ENCODE measurements around the gene ENTPD1. TPM values are rescaled to one million over a fixed set of nuclear protein-coding genes. Genes with fewer than 3 reads are reported as not detected.
"Not testable (repeated sequence)": the region's sequence is repeated elsewhere in the genome, so short reads cannot be mapped to it uniquely, and the experiment has no call there.

The ENTPD1 gene
- polyA plus RNA-seq, 6 donors from 2014 or later, result 39.0 to 59.2 (median 48.9) TPM

DNA sequence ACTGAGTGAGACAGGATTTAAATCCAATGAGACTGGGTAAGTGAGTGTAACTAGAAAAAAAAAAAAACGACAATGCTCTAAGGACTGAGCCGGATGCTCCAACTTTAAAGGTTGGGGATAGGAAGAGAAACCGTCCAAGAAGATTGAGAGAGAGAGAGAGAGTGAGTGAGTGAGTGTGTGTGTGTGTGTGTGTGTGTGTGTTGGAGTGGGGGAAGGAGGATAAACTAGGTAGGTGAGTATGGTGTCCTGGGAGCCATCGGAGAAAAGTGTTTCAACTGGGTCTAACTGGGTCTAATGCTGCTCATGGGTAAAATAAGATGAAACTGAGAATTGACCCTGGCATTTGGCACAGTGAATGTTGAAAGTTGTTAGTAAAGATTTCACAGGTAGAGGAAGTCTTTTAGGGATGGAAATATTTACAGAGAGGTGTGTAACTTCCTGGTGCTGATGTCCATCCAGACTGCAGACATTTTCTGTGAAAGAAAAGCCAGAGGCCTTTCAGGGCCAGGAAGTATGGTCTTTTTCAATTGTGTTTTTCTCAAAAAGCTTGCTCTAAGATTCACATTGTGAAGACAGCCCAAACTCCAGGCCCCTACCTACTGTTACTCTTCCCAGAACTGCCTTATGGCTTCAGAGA is 14.2 kb downstream of the ENTPD1 start:
- no peaks in the 10 kb centered on the region for H3K27me3 Mint-ChIP-seq

GRCh38 chr10:95773454-95773853 is 17.5 kb downstream of the ENTPD1 start:
- H3K4me3 Mint-ChIP-seq; ATAC-seq (ENCODE audit: low read depth in 2 of 2); DNase-seq; H3K27ac Mint-ChIP-seq; H3K27me3 Mint-ChIP-seq: not testable (repeated sequence)
- Mint-ChIP-seq H3K4me1 (peaks cover 46 to 87% (median 70%) of the 10 kb centered on the region in 3 donors), H3K9me3 (peaks cover 0 to 12% (median 2%) of the 10 kb centered on the region in 7 donors), H3K36me3 (peaks cover 22 to 27% of the 10 kb centered on the region in 2 donors)

More for the DNA sequence above, 14.2 kb downstream of the ENTPD1 start:
- Mint-ChIP-seq H3K9me3 (peaks cover 0 to 12% (median 5%) of the 10 kb centered on the region in 7 donors), H3K4me3 (peak overlapping the region in 4 of 8 donors; percentile 5 to 64 (median 15)), H3K4me1 (peaks cover 49 to 78% (median 68%) of the 10 kb centered on the region in 3 donors), H3K36me3 (peaks cover 17 to 26% of the 10 kb centered on the region in 2 donors), H3K27ac (peak overlapping the region; percentile 41 to 97 (median 91))
- DNase-seq (no peak), ATAC-seq (ENCODE audit: low read depth in 2 of 2) (no peak)

GRCh38 chr10:95777638-95778037 is 21.7 kb downstream of the ENTPD1 start:
- DNase-seq; H3K4me3 Mint-ChIP-seq; ATAC-seq (ENCODE audit: low read depth in 2 of 2); H3K27me3 Mint-ChIP-seq: not testable (repeated sequence)
- Mint-ChIP-seq H3K4me1 (peaks cover 39 to 79% (median 70%) of the 10 kb centered on the region in 3 donors), H3K36me3 (peaks cover 11 to 23% of the 10 kb centered on the region in 2 donors), H3K27ac (peak overlapping the region in 1 of 6 donors; percentile 5), H3K9me3 (peaks cover 0 to 11% (median 3%) of the 10 kb centered on the region in 7 donors)

GRCh38 chr10:95782318-95782717 is 26.4 kb downstream of the ENTPD1 start:
- DNase-seq, result peak; percentile 56
- H3K9me3 Mint-ChIP-seq, result peaks cover 0 to 5% (median 1%) of the 10 kb centered on the region in 7 donors
- H3K4me1 Mint-ChIP-seq, result peaks cover 61 to 85% (median 81%) of the 10 kb centered on the region in 3 donors
- ATAC-seq (ENCODE audit: low read depth in 2 of 2), result peak; percentile 60 to 64
- peaks cover 10 to 14% of the 10 kb centered on the region in 2 donors for H3K36me3 Mint-ChIP-seq
- no peaks in the 10 kb centered on the region for H3K27me3 Mint-ChIP-seq
- H3K27ac Mint-ChIP-seq, result peak overlapping the region; percentile 88 to 98 (median 97)
- H3K4me3 Mint-ChIP-seq, result peak overlapping the region in 5 of 8 donors; percentile 9 to 70 (median 65)

- DNase-seq (peak; percentile 74), ATAC-seq (ENCODE audit: low read depth in 2 of 2) (peak; percentile 78)
- Mint-ChIP-seq H3K4me3 (peak overlapping the region in 7 of 8 donors; percentile 2 to 66 (median 33)), H3K36me3 (peaks cover 10 to 12% of the 10 kb centered on the region in 2 donors), H3K27ac (peak overlapping the region; percentile 88 to 98 (median 97)), H3K27me3 (no peaks in the 10 kb centered on the region), H3K9me3 (peaks cover 0 to 5% (median 0%) of the 10 kb centered on the region in 7 donors), H3K4me1 (peaks cover 63 to 89% (median 87%) of the 10 kb centered on the region in 3 donors)
Measured at GRCh38 chr10:95783741-95784140, 27.8 kb downstream of the ENTPD1 start.

DNA sequence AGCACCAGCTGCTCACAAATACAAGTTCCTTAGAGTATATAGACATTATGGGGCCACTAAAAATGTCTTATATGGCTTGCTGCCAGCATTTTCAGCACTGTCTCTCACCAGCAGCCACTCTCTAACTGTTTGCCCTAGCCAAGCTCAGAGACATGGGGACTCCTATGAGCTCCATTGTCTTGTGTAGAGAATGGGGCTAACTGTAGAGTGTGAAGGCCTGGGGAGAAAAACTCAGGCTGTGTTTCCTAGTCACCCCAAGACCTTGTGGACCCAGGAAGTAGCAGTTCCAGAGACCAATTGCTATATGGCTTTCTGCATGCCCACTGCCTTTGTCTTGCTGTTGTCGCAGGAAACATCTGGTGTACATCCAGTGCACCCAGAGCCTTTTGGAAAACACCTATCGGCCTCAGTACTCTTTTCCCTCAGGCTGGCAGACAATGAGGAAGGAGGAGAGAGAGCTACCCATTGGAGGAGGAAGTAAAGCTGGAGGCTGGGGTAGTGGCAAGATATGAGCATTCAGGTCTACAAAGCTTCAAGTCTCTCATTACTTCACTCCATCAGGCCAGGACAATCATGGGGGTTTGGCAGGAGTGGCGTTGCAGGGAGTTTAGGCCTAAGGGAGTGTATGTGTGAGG is 28.4 kb downstream of the ENTPD1 start:
- DNase-seq, result no peak
- H3K27ac Mint-ChIP-seq, result peak overlapping the region; percentile 88 to 98 (median 97)
- ATAC-seq (ENCODE audit: low read depth in 2 of 2), result peak; percentile 30 to 38
- peaks cover 59 to 85% (median 85%) of the 10 kb centered on the region in 3 donors for H3K4me1 Mint-ChIP-seq
- peaks cover 0 to 5% (median 0%) of the 10 kb centered on the region in 7 donors for H3K9me3 Mint-ChIP-seq
- H3K36me3 Mint-ChIP-seq, result peaks cover 10 to 13% of the 10 kb centered on the region in 2 donors
- H3K4me3 Mint-ChIP-seq, result peak overlapping the region in 7 of 8 donors; percentile 31 to 84 (median 62)
- H3K27me3 Mint-ChIP-seq, result no peaks in the 10 kb centered on the region

DNA sequence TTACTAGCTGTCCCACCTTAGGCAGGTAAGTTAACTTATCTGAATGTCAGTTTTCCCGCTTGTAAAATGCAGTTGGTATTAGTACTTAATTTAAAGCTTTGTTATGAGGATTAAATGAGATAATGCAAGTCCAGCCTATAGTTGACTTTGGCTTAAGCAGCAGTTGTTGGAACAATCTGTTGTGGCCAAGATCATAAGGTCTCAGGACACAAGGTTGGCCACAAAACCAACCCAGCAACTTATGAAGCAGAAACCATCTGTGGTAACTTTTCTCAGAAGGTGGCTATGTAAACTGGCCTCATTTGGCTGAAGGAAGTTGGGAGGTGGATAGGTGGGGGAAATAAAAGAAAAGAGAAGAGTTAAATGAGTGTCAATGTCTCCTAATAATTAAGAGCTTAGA is 29.4 kb downstream of the ENTPD1 start:
- Mint-ChIP-seq H3K27ac (peak overlapping the region; percentile 47 to 98 (median 88)), H3K27me3 (no peaks in the 10 kb centered on the region), H3K36me3 (peaks cover 10 to 13% of the 10 kb centered on the region in 2 donors), H3K4me1 (peaks cover 64 to 83% (median 81%) of the 10 kb centered on the region in 3 donors), H3K9me3 (peaks cover 0 to 5% (median 0%) of the 10 kb centered on the region in 7 donors), H3K4me3 (peak overlapping the region in 5 of 8 donors; percentile 32 to 84 (median 59))
- no peak for DNase-seq
- ATAC-seq (ENCODE audit: low read depth in 2 of 2), result no peak

GRCh38 chr10:95785942-95786669 is 30.1 kb downstream of the ENTPD1 start:
- Mint-ChIP-seq H3K36me3 (peaks cover 5 to 7% of the 10 kb centered on the region in 2 donors), H3K4me3 (peak overlapping the region in 5 of 8 donors; percentile 9 to 39 (median 34)), H3K27me3 (no peaks in the 10 kb centered on the region), H3K4me1 (peaks cover 63 to 80% (median 77%) of the 10 kb centered on the region in 3 donors), H3K9me3 (peaks cover 0 to 5% (median 0%) of the 10 kb centered on the region in 7 donors), H3K27ac (peak overlapping the region in 5 of 6 donors; percentile 76 to 98 (median 84))
- DNase-seq, result no peak
- no peak for ATAC-seq (ENCODE audit: low read depth in 2 of 2)

DNA sequence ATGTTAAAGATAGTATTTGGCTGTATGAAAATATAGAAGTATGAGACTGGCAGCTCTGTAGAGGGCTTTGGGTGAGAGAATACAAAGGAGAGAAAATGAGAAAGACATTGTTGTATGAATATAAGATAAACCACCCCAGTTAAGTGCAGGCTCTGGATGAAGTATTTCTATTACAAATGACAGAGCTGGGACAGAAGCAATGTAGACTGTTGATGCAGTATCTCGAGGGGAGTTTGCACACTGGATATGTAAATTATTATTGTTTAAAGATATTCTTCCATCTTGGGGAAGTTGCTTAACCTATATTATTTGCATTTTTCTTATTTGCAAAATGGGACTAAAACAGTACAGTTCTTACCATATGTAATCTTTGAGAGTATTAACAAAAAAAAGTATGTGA is 31.5 kb downstream of the ENTPD1 start:
- ATAC-seq (ENCODE audit: low read depth in 2 of 2) (no peak), DNase-seq (no peak)
- Mint-ChIP-seq H3K27me3 (no peaks in the 10 kb centered on the region), H3K36me3 (peaks cover 5 to 7% of the 10 kb centered on the region in 2 donors), H3K4me3 (peak overlapping the region in 2 of 8 donors; percentile 32 to 41), H3K9me3 (peaks cover 0 to 5% (median 0%) of the 10 kb centered on the region in 7 donors), H3K27ac (peak overlapping the region in 5 of 6 donors; percentile 39 to 90 (median 73)), H3K4me1 (peaks cover 70 to 82% (median 82%) of the 10 kb centered on the region in 3 donors)

DNA sequence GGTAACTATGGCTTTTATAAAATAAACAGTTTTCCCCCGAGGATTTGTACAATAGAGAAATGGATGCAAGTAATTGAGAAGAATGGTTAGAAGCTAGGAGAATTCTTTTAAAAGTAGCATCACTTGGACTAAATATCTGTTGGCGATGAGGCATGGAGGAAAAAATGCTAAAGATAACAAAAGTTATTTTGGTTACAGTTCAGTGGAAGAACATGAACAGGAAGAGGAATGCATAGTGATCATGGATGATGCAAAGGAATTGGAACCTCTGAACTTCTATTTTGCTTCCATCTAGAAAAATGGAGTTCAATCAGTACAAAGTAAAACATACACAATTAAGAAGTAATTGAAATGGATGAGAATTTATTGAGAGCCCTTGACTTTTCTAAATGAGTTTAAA is 32.9 kb downstream of the ENTPD1 start:
- ATAC-seq (ENCODE audit: low read depth in 2 of 2), result no peak
- H3K36me3 Mint-ChIP-seq, result peaks cover 5 to 7% of the 10 kb centered on the region in 2 donors
- H3K27ac Mint-ChIP-seq, result peak overlapping the region in 1 of 6 donors; percentile 8
- H3K4me3 Mint-ChIP-seq, result peak overlapping the region in 1 of 8 donors; percentile 9
- H3K27me3 Mint-ChIP-seq, result no peaks in the 10 kb centered on the region
- DNase-seq, result no peak
- H3K9me3 Mint-ChIP-seq, result peaks cover 0 to 5% (median 0%) of the 10 kb centered on the region in 7 donors
- peaks cover 73 to 82% (median 82%) of the 10 kb centered on the region in 3 donors for H3K4me1 Mint-ChIP-seq

DNA sequence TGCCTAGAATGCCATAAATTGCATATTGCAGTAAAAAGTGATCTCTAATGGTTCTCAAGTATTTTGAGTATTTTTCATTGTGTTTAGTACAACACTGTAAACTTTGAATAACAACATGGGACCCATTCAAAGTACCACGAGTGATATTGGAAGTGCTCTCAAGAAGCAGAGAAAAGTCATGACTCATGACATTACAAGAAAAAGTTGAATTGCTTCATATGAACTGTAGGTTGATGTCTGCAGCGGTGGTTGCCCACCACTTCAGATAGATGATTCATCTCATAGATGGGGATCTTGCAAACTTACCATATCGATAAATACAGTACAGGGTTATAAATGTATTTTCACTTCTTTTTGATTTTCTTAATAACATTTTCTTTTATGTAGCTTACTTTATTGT is 33.9 kb downstream of the ENTPD1 start:
- Mint-ChIP-seq H3K36me3 (peaks cover 0 to 7% of the 10 kb centered on the region in 2 donors), H3K4me3 (no peak overlapping the region), H3K27me3 (no peaks in the 10 kb centered on the region), H3K27ac (peak overlapping the region in 1 of 6 donors; percentile 70), H3K9me3 (peaks cover 0 to 1% (median 0%) of the 10 kb centered on the region in 7 donors), H3K4me1 (peaks cover 72 to 80% (median 79%) of the 10 kb centered on the region in 3 donors)
- no peak for DNase-seq
- no peak for ATAC-seq (ENCODE audit: low read depth in 2 of 2)

- DNase-seq (no peak), ATAC-seq (ENCODE audit: low read depth in 2 of 2) (no peak)
- Mint-ChIP-seq H3K4me1 (peaks cover 65 to 77% (median 76%) of the 10 kb centered on the region in 3 donors), H3K27me3 (no peaks in the 10 kb centered on the region), H3K4me3 (peak overlapping the region in 2 of 8 donors; percentile 6 to 49), H3K9me3 (no peaks in the 10 kb centered on the region), H3K36me3 (peaks cover 0 to 7% of the 10 kb centered on the region in 2 donors), H3K27ac (peak overlapping the region; percentile 48 to 92 (median 74))
Measured at GRCh38 chr10:95790982-95791381, 35.0 kb downstream of the ENTPD1 start.
